HEK293T (cell line): ENCODE data around the gene CLEC16A.

Experiments
- CTCF ChIA-PET: fragments of 350-600 bp; formaldehyde crosslinking; extraction: SDS; loops from one replicate; lab custom pipeline; 2021; ENCODE audit warnings: antibody characterized with exemption, inconsistent platforms; lab: Yijun Ruan, JAX
- POLR2A ChIA-PET: fragments of 350-600 bp; formaldehyde crosslinking; extraction: SDS; loops from one replicate; lab custom pipeline; 2020; ENCODE audit warnings: antibody characterized with exemption, inconsistent platforms; lab: Yijun Ruan, JAX
- DNase-seq: peaks from one replicate; pipeline ENCODE4 v3.0.0; 2012; ENCODE audit warnings: mixed read lengths; ENCODE audit errors: extremely low spot score
- ARNT ChIP-seq: fragments of 450-650 bp; IDR thresholded peaks from 2 replicates; pipeline ENCODE4 v1.6.1; 2017; ENCODE audit warnings: mild to moderate bottlenecking
- BHLHE40 ChIP-seq: fragments of 450-650 bp; IDR thresholded peaks from 2 replicates; pipeline ENCODE4 v1.6.1; 2016; ENCODE audit warnings: mild to moderate bottlenecking, moderate library complexity, borderline replicate concordance
- CTBP1 ChIP-seq: fragments of 450-650 bp; IDR thresholded peaks from 2 replicates; pipeline ENCODE4 v1.6.1; 2016; ENCODE audit warnings: borderline replicate concordance
- ELF4 ChIP-seq: fragments of 450-650 bp; IDR thresholded peaks from 2 replicates; pipeline ENCODE4 v1.6.1; 2017; ENCODE audit warnings: antibody characterized with exemption
- FOXA1 ChIP-seq: fragments of 450-650 bp; IDR thresholded peaks from 2 replicates; pipeline ENCODE4 v1.6.1; 2016; ENCODE audit warnings: mild to moderate bottlenecking
- FOXK2 ChIP-seq: fragments of 450-650 bp; IDR thresholded peaks from 2 replicates; pipeline ENCODE4 v1.6.1; 2016; ENCODE audit warnings: mild to moderate bottlenecking
- FOXM1 ChIP-seq: fragments of 450-650 bp; IDR thresholded peaks from 2 replicates; pipeline ENCODE4 v1.6.1; 2017; ENCODE audit warnings: mild to moderate bottlenecking, borderline replicate concordance
- HDGF ChIP-seq: fragments of 450-650 bp; IDR thresholded peaks from 2 replicates; pipeline ENCODE4 v1.6.1; 2017; ENCODE audit warnings: antibody characterized with exemption, borderline replicate concordance
- L3MBTL2 ChIP-seq: fragments of 450-650 bp; conservative IDR thresholded peaks from 2 replicates; pipeline ENCODE4 v1.6.1; 2016; ENCODE audit warnings: mild to moderate bottlenecking
- LEF1 ChIP-seq: fragments of 450-650 bp; IDR thresholded peaks from 2 replicates; pipeline ENCODE4 v1.6.1; 2017; ENCODE audit warnings: mild to moderate bottlenecking, borderline replicate concordance
- NFRKB ChIP-seq: fragments of 450-650 bp; IDR thresholded peaks from 2 replicates; pipeline ENCODE4 v1.6.1; 2016; ENCODE audit warnings: mild to moderate bottlenecking, moderate library complexity
- PKNOX1 ChIP-seq: fragments of 450-650 bp; IDR thresholded peaks from 2 replicates; pipeline ENCODE4 v1.6.1; 2016
- SP1 ChIP-seq: fragments of 450-650 bp; IDR thresholded peaks from 2 replicates; pipeline ENCODE4 v1.6.1; 2017
- SUZ12 ChIP-seq: fragments of 450-650 bp; IDR thresholded peaks from 2 replicates; pipeline ENCODE4 v1.6.1; 2016; ENCODE audit warnings: mild to moderate bottlenecking
- TARDBP ChIP-seq: fragments of 450-650 bp; IDR thresholded peaks from 2 replicates; pipeline ENCODE4 v1.6.1; 2016
- ZNF384 ChIP-seq: fragments of 450-650 bp; IDR thresholded peaks from 2 replicates; pipeline ENCODE4 v1.6.1; 2016

CLEC16A gene

GRCh38 chr16:11114366-11115164 is 170.2 kb downstream of the CLEC16A start:
- ChIA-PET POLR2A (no interaction called here), CTCF (interaction anchor here (0.7 kb wide), 1 partner anchor 143 kb away, joined by 3 read pairs; no protein-coding TSS in a partner anchor)
- no peak for DNase-seq
- no peak for TF ChIP-seq BHLHE40
- no peak for TF ChIP-seq PKNOX1
- TF ChIP-seq ELF4 = no peak
- TF ChIP-seq SUZ12 = no peak
- TF ChIP-seq ZNF384 = no peak
- TF ChIP-seq CTBP1 = no peak
- TF ChIP-seq NFRKB = no peak
- TF ChIP-seq LEF1 = no peak
- TF ChIP-seq HDGF = no peak
- TF ChIP-seq FOXK2 = no peak
- TF ChIP-seq FOXA1 = no peak
- TF ChIP-seq ARNT = no peak
- TF ChIP-seq L3MBTL2 = no peak
- no peak for TF ChIP-seq TARDBP
- no peak for TF ChIP-seq FOXM1
- TF ChIP-seq SP1 = no peak

GRCh38 chr16:11117576-11118211 is 173.3 kb downstream of the CLEC16A start:
- DNase-seq = no peak
- ChIA-PET POLR2A (no interaction called here), CTCF (no interaction called here)
- TF ChIP-seq ELF4 = no peak
- no peak for TF ChIP-seq ARNT
- no peak for TF ChIP-seq SP1
- TF ChIP-seq ZNF384 = no peak
- no peak for TF ChIP-seq LEF1
- TF ChIP-seq TARDBP = no peak
- TF ChIP-seq PKNOX1 = no peak
- TF ChIP-seq L3MBTL2 = no peak
- no peak for TF ChIP-seq FOXK2
- no peak for TF ChIP-seq FOXA1
- no peak for TF ChIP-seq HDGF
- TF ChIP-seq NFRKB = no peak

- DNase-seq = no peak
- TF ChIP-seq ELF4 = no peak
- TF ChIP-seq FOXM1 = no peak
- TF ChIP-seq SUZ12 = no peak
- TF ChIP-seq ARNT = no peak
- TF ChIP-seq HDGF = no peak
- no peak for TF ChIP-seq CTBP1
- no peak for TF ChIP-seq FOXA1
- no peak for TF ChIP-seq L3MBTL2
- ChIA-PET CTCF (no interaction called here), POLR2A (no interaction called here)
These were observed 174.1 kb downstream of the CLEC16A start for GRCh38 chr16:11118479-11118878.

- CTCF ChIA-PET = no interaction called here
- DNase-seq = no peak
- POLR2A ChIA-PET = no interaction called here
- no peak for TF ChIP-seq BHLHE40
- no peak for TF ChIP-seq NFRKB
- no peak for TF ChIP-seq PKNOX1
- TF ChIP-seq ZNF384 = no peak
- TF ChIP-seq LEF1 = no peak
- no peak for TF ChIP-seq FOXK2
- no peak for TF ChIP-seq CTBP1
- TF ChIP-seq SUZ12 = no peak
- TF ChIP-seq ELF4 = no peak
- TF ChIP-seq L3MBTL2 = no peak
- no peak for TF ChIP-seq FOXM1
- TF ChIP-seq TARDBP = no peak
- no peak for TF ChIP-seq SP1
These were observed 176.8 kb downstream of the CLEC16A start for GRCh38 chr16:11121083-11121608.

- no peak for DNase-seq
- TF ChIP-seq HDGF (no peak), FOXM1 (no peak), NFRKB (no peak), ELF4 (no peak), ZNF384 (no peak), BHLHE40 (no peak), SP1 (no peak), TARDBP (no peak), FOXA1 (no peak), LEF1 (no peak), FOXK2 (no peak), L3MBTL2 (no peak), ARNT (no peak), CTBP1 (no peak), SUZ12 (no peak), PKNOX1 (no peak)
- ChIA-PET POLR2A (no interaction called here), CTCF (no interaction called here)
These were observed 177.7 kb downstream of the CLEC16A start for GRCh38 chr16:11121914-11122692.
